Neural progenitor cell (in vitro differentiated cells): ENCODE data around the gene AIFM3. TPM values are rescaled to one million over a fixed set of nuclear protein-coding genes. Genes with fewer than 3 reads are reported as not detected.

Experiments used
- DNase-seq: peaks from one replicate; pipeline ENCODE4 v3.0.0-alpha.2; 2016; ENCODE audit warnings: low spot score
- H2AFZ ChIP-seq: fragments of 200-600 bp; sonication (generic); replicated peaks from 2 replicates; pipeline ENCODE4 v1.6.1; 2016; ENCODE audit warnings: antibody characterized with exemption
- H3F3A ChIP-seq: fragments of 200-600 bp; sonication (generic); 2 replicates; pipeline ENCODE4 v1.6.1; 2016; ENCODE audit warnings: antibody characterized with exemption, low read depth
- H3K27ac ChIP-seq: fragments of 200-600 bp; sonication (generic); 2 replicates; pipeline ENCODE4 v1.5.1; 2016; ENCODE audit warnings: mild to moderate bottlenecking
- H3K27me3 ChIP-seq: fragments of 200-600 bp; sonication (generic); 2 replicates; pipeline ENCODE4 v1.6.1; 2016; ENCODE audit warnings: mild to moderate bottlenecking, moderate library complexity
- H3K36me3 ChIP-seq: fragments of 200-600 bp; sonication (generic); 2 replicates; pipeline ENCODE4 v1.5.1; 2016
- H3K4me1 ChIP-seq: fragments of 200-600 bp; sonication (generic); 2 replicates; pipeline ENCODE4 v1.6.1; 2016; ENCODE audit warnings: mixed run types
- H3K4me2 ChIP-seq: fragments of 200-600 bp; sonication (generic); 2 replicates; pipeline ENCODE4 v1.6.1; 2016
- H3K4me3 ChIP-seq: fragments of 200-600 bp; sonication (generic); 2 replicates; pipeline ENCODE4 v1.5.1; 2016
- H3K79me2 ChIP-seq: fragments of 200-600 bp; sonication (generic); 2 replicates; pipeline ENCODE4 v1.6.1; 2016; ENCODE audit warnings: low read depth
- H3K9ac ChIP-seq: fragments of 200-600 bp; sonication (generic); 2 replicates; pipeline ENCODE4 v1.6.1; 2016
- H3K9me3 ChIP-seq: fragments of 200-600 bp; sonication (generic); 2 replicates; pipeline ENCODE4 v1.5.1; 2016; ENCODE audit warnings: low read depth
- H4K20me1 ChIP-seq: fragments of 200-600 bp; sonication (generic); 2 replicates; pipeline ENCODE4 v1.6.1; 2016; ENCODE audit warnings: low read depth
- H3K27ac Mint-ChIP-seq: 3 replicates; pipeline ENCODE4 v1.8.0; 2021; ENCODE audit warnings: mixed read lengths
- H3K27me3 Mint-ChIP-seq: 2 replicates; pipeline ENCODE4 v1.8.0; 2022; ENCODE audit warnings: low read depth, mild to moderate bottlenecking, inconsistent platforms, moderate library complexity, mixed read lengths; ENCODE audit not compliant: insufficient read depth
- H3K36me3 Mint-ChIP-seq: 3 replicates; pipeline ENCODE4 v1.8.0; 2021; ENCODE audit warnings: mixed read lengths
- H3K4me1 Mint-ChIP-seq: 3 replicates; pipeline ENCODE4 v1.8.0; 2021; ENCODE audit warnings: mixed read lengths
- H3K4me3 Mint-ChIP-seq: 3 replicates; pipeline ENCODE4 v1.8.0; 2021; ENCODE audit warnings: mild to moderate bottlenecking, moderate library complexity, mixed read lengths
- H3K9me3 Mint-ChIP-seq: 3 replicates; pipeline ENCODE4 v1.8.0; 2020; ENCODE audit warnings: mixed read lengths
- EZH2 ChIP-seq: fragments of 200-600 bp; sonication (generic); IDR thresholded peaks from 2 replicates; pipeline ENCODE4 v1.6.1; 2017; ENCODE audit warnings: antibody characterized with exemption, mild to moderate bottlenecking, moderate library complexity
- EZH2phosphoT487 ChIP-seq: fragments of 200-600 bp; sonication (generic); IDR thresholded peaks from 2 replicates; pipeline ENCODE4 v1.6.1; 2017; ENCODE audit warnings: antibody characterized with exemption
- total RNA-seq: library from RNA; depleted of rRNA; stranded (reverse); fragments of >200 nt; gene quantifications from 2 replicates; pipeline ENCODE4 v1.2.3, GENCODE V29; 2015; ENCODE audit warnings: low replicate concordance
- TF ChIP-seq, protein P1 (sequence below): fragments of 200-600 bp; sonication (generic); IDR thresholded peaks from 2 replicates; pipeline ENCODE4 v1.5.1; 2017; ENCODE audit warnings: antibody characterized with exemption, mild to moderate bottlenecking

The AIFM3 gene
- total RNA-seq, 1 donor from 2014 or later: 4.3 TPM

- no peaks in the 10 kb centered on the region for H3K27me3 ChIP-seq
- no peak overlapping the region for H3K4me3 ChIP-seq
- H3K79me2 ChIP-seq: no peaks in the 10 kb centered on the region
- DNase-seq: no peak
- H4K20me1 ChIP-seq: no peaks in the 10 kb centered on the region
- peak overlapping the region; percentile 68 for H3K4me2 ChIP-seq
- peaks cover 21% of the 10 kb centered on the region for H3F3A ChIP-seq
- H3K4me1 Mint-ChIP-seq: peaks cover 63% of the 10 kb centered on the region
- H3K27ac Mint-ChIP-seq: peak overlapping the region; percentile 99
- peaks cover 4% of the 10 kb centered on the region for H3K27me3 Mint-ChIP-seq
- peaks cover 23% of the 10 kb centered on the region for H3K4me1 ChIP-seq
- H3K4me3 Mint-ChIP-seq: peak overlapping the region; percentile 96
- no peak overlapping the region for H3K27ac ChIP-seq
- H3K9me3 ChIP-seq: no peaks in the 10 kb centered on the region
- H2AFZ ChIP-seq: no peak overlapping the region
- H3K36me3 ChIP-seq: no peaks in the 10 kb centered on the region
- peaks cover 5% of the 10 kb centered on the region for H3K36me3 Mint-ChIP-seq
- H3K9me3 Mint-ChIP-seq: no peaks in the 10 kb centered on the region
- H3K9ac ChIP-seq: no peak overlapping the region
- no peak for TF ChIP-seq EZH2phosphoT487
- TF ChIP-seq, protein P1, sequence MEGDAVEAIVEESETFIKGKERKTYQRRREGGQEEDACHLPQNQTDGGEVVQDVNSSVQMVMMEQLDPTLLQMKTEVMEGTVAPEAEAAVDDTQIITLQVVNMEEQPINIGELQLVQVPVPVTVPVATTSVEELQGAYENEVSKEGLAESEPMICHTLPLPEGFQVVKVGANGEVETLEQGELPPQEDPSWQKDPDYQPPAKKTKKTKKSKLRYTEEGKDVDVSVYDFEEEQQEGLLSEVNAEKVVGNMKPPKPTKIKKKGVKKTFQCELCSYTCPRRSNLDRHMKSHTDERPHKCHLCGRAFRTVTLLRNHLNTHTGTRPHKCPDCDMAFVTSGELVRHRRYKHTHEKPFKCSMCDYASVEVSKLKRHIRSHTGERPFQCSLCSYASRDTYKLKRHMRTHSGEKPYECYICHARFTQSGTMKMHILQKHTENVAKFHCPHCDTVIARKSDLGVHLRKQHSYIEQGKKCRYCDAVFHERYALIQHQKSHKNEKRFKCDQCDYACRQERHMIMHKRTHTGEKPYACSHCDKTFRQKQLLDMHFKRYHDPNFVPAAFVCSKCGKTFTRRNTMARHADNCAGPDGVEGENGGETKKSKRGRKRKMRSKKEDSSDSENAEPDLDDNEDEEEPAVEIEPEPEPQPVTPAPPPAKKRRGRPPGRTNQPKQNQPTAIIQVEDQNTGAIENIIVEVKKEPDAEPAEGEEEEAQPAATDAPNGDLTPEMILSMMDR: no peak
- no peak for TF ChIP-seq EZH2
These were observed 48.5 kb downstream of the AIFM3 start for GRCh38 chr22:21015466-21016006.

GRCh38 chr22:21016644-21017420 is 49.8 kb downstream of the AIFM3 start:
- Histone ChIP-seq H3K79me2 (no peaks in the 10 kb centered on the region), H3K4me1 (peaks cover 23% of the 10 kb centered on the region), H3K36me3 (no peaks in the 10 kb centered on the region), H3K27me3 (no peaks in the 10 kb centered on the region), H4K20me1 (no peaks in the 10 kb centered on the region), H3K4me2 (no peak overlapping the region), H2AFZ (no peak overlapping the region), H3K9ac (no peak overlapping the region), H3K4me3 (no peak overlapping the region), H3F3A (peaks cover 21% of the 10 kb centered on the region), H3K27ac (no peak overlapping the region), H3K9me3 (no peaks in the 10 kb centered on the region)
- Mint-ChIP-seq H3K9me3 (no peaks in the 10 kb centered on the region), H3K4me3 (peak overlapping the region; percentile 52), H3K36me3 (peaks cover 2% of the 10 kb centered on the region), H3K27me3 (peaks cover 4% of the 10 kb centered on the region), H3K27ac (peak overlapping the region; percentile 92), H3K4me1 (peaks cover 65% of the 10 kb centered on the region)
- TF ChIP-seq EZH2phosphoT487: no peak
- TF ChIP-seq, protein P1: no peak
- no peak for TF ChIP-seq EZH2
- DNase-seq: no peak

- Histone ChIP-seq H3K9me3 (no peaks in the 10 kb centered on the region), H3K36me3 (no peaks in the 10 kb centered on the region), H3K79me2 (no peaks in the 10 kb centered on the region), H3K4me2 (no peak overlapping the region), H3F3A (peaks cover 20% of the 10 kb centered on the region), H4K20me1 (no peaks in the 10 kb centered on the region), H3K9ac (no peak overlapping the region), H3K4me1 (peaks cover 22% of the 10 kb centered on the region), H3K27ac (no peak overlapping the region), H3K27me3 (no peaks in the 10 kb centered on the region), H3K4me3 (no peak overlapping the region), H2AFZ (no peak overlapping the region)
- Mint-ChIP-seq H3K4me1 (peaks cover 53% of the 10 kb centered on the region), H3K27me3 (peaks cover 4% of the 10 kb centered on the region), H3K27ac (no peak overlapping the region), H3K36me3 (peaks cover 2% of the 10 kb centered on the region), H3K9me3 (no peaks in the 10 kb centered on the region), H3K4me3 (no peak overlapping the region)
- TF ChIP-seq EZH2phosphoT487 (no peak), EZH2 (no peak)
- TF ChIP-seq, protein P1: no peak
- no peak for DNase-seq
These were observed 51.3 kb downstream of the AIFM3 start for GRCh38 chr22:21018314-21018713.
